Stimulated activated CD4-positive, alpha-beta T cell treated with anti-CD3 and anti-CD28 coated beads, Interleukin-1b, Interleukin-23, amount 100 ng/mL, for 1 hour (primary cell): ENCODE results near the gene SYT12.
A peak's percentile ranks its signal among the peaks of the same experiment; 100 is the strongest.

Experiments used
- DNase-seq, 2 donors: peaks; one replicate each; pipeline ENCODE4 v3.0.0-alpha.2; 2020; ENCODE audit warnings: low read depth in 2 of 2

Gene SYT12

GRCh38 chr11:67055812-67056211 is 32.9 kb downstream of the SYT12 start:
- no peak for DNase-seq

- DNase-seq, result peak in 1 of 2 donors; percentile 8
These were observed 33.6 kb downstream of the SYT12 start, which contains the start of gene RHOD for GRCh38 chr11:67056267-67057204. Gene RHOD, plus strand, starts transcription at chr11:67056847. Its CDS starts 56 bp downstream, at chr11:67056903.

- DNase-seq, result no peak
These were observed 34.3 kb downstream of the SYT12 start for GRCh38 chr11:67057205-67057672.

GRCh38 chr11:67058506-67058905 is 35.6 kb downstream of the SYT12 start:
- DNase-seq, result no peak

- no peak for DNase-seq
These were observed 36.7 kb downstream of the SYT12 start for GRCh38 chr11:67059671-67060070.

- DNase-seq, result no peak
These were observed 37.2 kb downstream of the SYT12 start for GRCh38 chr11:67060111-67060522.

GRCh38 chr11:67062526-67063373 is 39.8 kb downstream of the SYT12 start:
- DNase-seq, result no peak

GRCh38 chr11:67066333-67066709 is 43.4 kb downstream of the SYT12 start:
- no peak for DNase-seq

GRCh38 chr11:67071420-67072284 is 48.7 kb downstream of the SYT12 start:
- peak; percentile 25 to 54 for DNase-seq

GRCh38 chr11:67072295-67072694 is 49.4 kb downstream of the SYT12 start:
- no peak for DNase-seq

- no peak for DNase-seq
These were observed 51.0 kb downstream of the SYT12 start for GRCh38 chr11:67073908-67074307.

- DNase-seq, result no peak
These were observed 53.3 kb downstream of the SYT12 start for GRCh38 chr11:67076202-67076601.

- no peak for DNase-seq
These were observed 56.3 kb downstream of the SYT12 start for GRCh38 chr11:67079065-67079705.

GRCh38 chr11:67082071-67082791 is 59.3 kb downstream of the SYT12 start:
- DNase-seq, result no peak

GRCh38 chr11:67083786-67084366 is 60.9 kb downstream of the SYT12 start:
- no peak for DNase-seq

GRCh38 chr11:67085617-67086016 is 62.7 kb downstream of the SYT12 start:
- no peak for DNase-seq

GRCh38 chr11:67090717-67091116 is 67.8 kb downstream of the SYT12 start:
- no peak for DNase-seq

- DNase-seq, result no peak
These were observed 72.2 kb downstream of the SYT12 start for GRCh38 chr11:67095214-67095507.

- DNase-seq, result no peak
These were observed 76.0 kb downstream of the SYT12 start for GRCh38 chr11:67098799-67099429.
